Ishikawa (cell line): Measurements from ENCODE around the gene DRICH1.

Experiments
- CEBPB ChIP-seq: IDR thresholded peaks from 2 replicates; pipeline ENCODE4 v1.6.1; 2012
- FOXM1 ChIP-seq: IDR thresholded peaks from 2 replicates; pipeline ENCODE4 v1.6.1; 2012; ENCODE audit warnings: low read depth, borderline replicate concordance
- NFIC ChIP-seq: IDR thresholded peaks from 2 replicates; pipeline ENCODE4 v1.6.1; 2012
- RAD21 ChIP-seq: IDR thresholded peaks from 2 replicates; pipeline ENCODE4 v1.6.1; 2012; ENCODE audit warnings: low read depth

GRCh38 chr22:23569291-23569690 is 62.8 kb downstream of the DRICH1 start:
- TF ChIP-seq RAD21 = no peak
- no peak for TF ChIP-seq FOXM1
- no peak for TF ChIP-seq NFIC
- no peak for TF ChIP-seq CEBPB
